ENCODE measurements around the gene SCN10A.

Gene SCN10A

DNA sequence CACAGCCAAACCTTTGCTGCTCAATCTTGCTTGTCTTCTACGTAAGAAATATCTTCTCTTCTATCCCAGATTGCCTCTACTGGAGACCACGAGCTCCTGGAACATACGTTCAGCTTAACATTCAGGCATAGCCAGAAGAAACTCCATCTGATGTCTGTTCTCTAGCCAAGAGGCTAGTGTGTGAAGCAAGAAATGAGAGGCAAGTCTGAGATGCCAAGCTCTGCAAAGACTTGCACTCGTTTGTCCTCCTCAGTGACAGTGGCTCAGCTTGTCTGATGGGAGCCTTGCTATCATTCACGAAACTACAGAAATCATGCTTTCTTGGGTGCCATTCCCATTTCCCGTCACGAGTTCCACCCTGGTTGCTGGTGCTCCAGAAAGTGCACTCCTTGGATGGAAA is at the start of gene SCN10A:
TSS of gene SCN10A (minus strand) at position 192 of the 400 bp plus-strand sequence. CDS start 22,207 bp downstream, outside the sequence.
- no peak for DNase-seq (ENCODE audit: low read depth)
- no peak within 1 kb of the TSS for H3K4me3 ChIP-seq (ENCODE audit: low read depth, low read length)
- no peak for TF ChIP-seq POLR2A (IDR thresholded peaks at IDR 0.05; ENCODE audit: extremely low read depth, insufficient read length)
- TF ChIP-seq MYC (IDR thresholded peaks at IDR 0.05; ENCODE audit: low read depth, low read length) = no peak
- TF ChIP-seq, protein P1, sequence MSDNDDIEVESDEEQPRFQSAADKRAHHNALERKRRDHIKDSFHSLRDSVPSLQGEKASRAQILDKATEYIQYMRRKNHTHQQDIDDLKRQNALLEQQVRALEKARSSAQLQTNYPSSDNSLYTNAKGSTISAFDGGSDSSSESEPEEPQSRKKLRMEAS (IDR thresholded peaks at IDR 0.05; ENCODE audit: low read depth, low read length) = no peak
- TF ChIP-seq, protein P2, sequence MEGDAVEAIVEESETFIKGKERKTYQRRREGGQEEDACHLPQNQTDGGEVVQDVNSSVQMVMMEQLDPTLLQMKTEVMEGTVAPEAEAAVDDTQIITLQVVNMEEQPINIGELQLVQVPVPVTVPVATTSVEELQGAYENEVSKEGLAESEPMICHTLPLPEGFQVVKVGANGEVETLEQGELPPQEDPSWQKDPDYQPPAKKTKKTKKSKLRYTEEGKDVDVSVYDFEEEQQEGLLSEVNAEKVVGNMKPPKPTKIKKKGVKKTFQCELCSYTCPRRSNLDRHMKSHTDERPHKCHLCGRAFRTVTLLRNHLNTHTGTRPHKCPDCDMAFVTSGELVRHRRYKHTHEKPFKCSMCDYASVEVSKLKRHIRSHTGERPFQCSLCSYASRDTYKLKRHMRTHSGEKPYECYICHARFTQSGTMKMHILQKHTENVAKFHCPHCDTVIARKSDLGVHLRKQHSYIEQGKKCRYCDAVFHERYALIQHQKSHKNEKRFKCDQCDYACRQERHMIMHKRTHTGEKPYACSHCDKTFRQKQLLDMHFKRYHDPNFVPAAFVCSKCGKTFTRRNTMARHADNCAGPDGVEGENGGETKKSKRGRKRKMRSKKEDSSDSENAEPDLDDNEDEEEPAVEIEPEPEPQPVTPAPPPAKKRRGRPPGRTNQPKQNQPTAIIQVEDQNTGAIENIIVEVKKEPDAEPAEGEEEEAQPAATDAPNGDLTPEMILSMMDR (IDR thresholded peaks at IDR 0.05; ENCODE audit: low read depth, low read length) = no peak

DNA sequence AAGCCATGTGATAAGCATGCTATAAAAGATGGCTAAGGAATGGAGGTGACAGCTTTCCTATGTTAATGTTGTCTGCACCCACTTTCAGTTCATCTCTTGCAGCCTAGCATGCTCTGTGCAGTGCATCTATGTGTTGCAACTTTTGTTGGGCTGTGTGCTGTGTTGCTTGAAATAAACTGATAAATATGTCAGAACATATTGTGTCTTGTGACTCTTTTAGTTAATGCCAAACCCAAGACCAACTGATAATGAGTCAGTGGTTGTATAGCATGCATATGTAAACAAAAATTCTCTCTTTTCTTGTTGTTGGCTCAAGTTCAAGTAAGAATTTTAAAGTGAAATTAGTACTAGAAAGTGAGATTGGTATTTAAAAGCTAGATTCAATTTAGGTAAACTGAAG is 37.0 kb upstream of the SCN10A start:
- DNase-seq (ENCODE audit: low read depth) = no peak
- H3K4me3 ChIP-seq (ENCODE audit: low read depth, low read length) = no peak overlapping the region
- TF ChIP-seq, protein P1 (IDR thresholded peaks at IDR 0.05; ENCODE audit: low read depth, low read length) = no peak
- TF ChIP-seq POLR2A (IDR thresholded peaks at IDR 0.05; ENCODE audit: extremely low read depth, insufficient read length) = no peak
- no peak for TF ChIP-seq MYC (IDR thresholded peaks at IDR 0.05; ENCODE audit: low read depth, low read length)
- TF ChIP-seq, protein P2 (IDR thresholded peaks at IDR 0.05; ENCODE audit: low read depth, low read length) = no peak

DNA sequence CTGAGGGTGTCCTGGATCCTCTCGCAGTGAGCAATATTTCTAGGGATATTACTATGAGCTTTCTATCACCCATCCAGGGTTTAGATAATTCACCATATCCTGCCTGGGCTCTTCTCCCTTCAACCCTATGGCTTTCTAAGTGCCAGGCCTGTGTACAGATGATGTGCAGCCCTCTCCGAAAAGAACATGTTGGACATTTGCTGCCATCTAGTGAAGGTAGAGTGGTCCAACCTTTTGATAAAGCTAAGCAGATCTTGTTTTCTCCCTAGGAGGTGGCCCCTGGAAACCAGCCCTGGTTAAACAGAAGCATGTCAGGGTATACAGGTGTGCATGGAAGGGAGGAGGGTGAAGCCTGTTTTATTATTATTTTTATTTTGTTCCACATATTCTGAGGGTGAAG is 27.9 kb upstream of the SCN10A start:
- DNase-seq (ENCODE audit: low read depth) = peak; percentile 69
- H3K4me3 ChIP-seq (ENCODE audit: low read depth, low read length) = no peak overlapping the region
- TF ChIP-seq MYC (IDR thresholded peaks at IDR 0.05; ENCODE audit: low read depth, low read length) = no peak
- TF ChIP-seq, protein P2 (IDR thresholded peaks at IDR 0.05; ENCODE audit: low read depth, low read length) = peak; percentile 43

DNA sequence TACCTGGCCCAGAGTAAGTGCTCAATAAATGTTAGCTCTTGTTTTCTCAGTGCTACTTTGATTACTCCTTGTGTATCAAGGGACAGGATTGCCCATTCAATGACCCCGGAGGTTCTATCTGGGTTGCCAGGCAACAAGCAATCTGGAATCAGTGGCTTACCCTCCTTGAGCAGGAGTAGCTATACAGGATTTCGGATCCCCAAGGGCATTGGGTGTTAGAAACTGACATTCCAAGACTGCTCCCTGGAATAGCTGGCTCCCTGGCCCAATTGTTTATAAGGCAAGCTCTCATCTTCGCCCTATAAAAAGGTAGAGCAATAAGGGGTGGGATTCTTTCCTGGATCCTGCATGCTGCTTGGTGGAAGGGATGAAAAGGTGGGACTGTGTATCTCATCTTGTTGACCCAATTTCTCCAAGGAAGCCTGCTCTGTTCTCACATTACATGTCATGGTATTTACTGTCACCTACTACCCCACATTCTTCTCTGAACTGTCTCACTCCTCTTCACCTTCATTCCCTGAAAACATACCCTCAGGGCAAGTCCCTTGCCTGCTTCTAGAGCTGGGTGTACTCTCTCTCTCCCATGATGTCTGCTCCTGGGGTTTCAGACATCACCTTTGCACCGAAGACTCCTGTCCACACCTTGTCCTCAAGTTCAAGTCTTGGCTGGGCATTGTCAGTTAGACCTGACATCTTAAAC is 26.4 kb upstream of the SCN10A start:
- TF ChIP-seq, protein P1 (IDR thresholded peaks at IDR 0.05; ENCODE audit: low read depth, low read length) = no peak
- TF ChIP-seq MYC (IDR thresholded peaks at IDR 0.05; ENCODE audit: low read depth, low read length) = no peak
- no peak for TF ChIP-seq POLR2A (IDR thresholded peaks at IDR 0.05; ENCODE audit: extremely low read depth, insufficient read length)
- TF ChIP-seq, protein P2 (IDR thresholded peaks at IDR 0.05; ENCODE audit: low read depth, low read length) = no peak
- DNase-seq (ENCODE audit: low read depth) = no peak
- no peak overlapping the region for H3K4me3 ChIP-seq (ENCODE audit: low read depth, low read length)

DNA sequence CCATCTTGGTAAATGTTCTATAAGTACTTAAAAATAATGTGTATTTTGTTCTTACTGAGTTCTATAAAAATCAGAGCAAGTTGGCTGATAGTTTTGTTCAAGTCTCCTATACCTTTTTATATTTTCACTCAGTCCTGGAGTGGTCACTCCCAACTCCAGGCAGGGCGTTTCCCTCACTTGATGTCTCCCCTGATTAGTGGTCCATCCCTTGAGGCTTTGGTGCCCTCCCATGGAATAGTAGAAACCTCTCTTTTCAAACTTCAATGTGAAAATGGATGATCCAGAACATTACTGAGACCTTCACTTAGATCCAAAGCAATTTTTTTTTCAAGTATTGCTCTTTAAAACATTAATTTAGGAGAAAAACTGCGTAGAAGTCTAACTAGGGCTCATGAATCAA is 25.0 kb upstream of the SCN10A start:
- TF ChIP-seq MYC (IDR thresholded peaks at IDR 0.05; ENCODE audit: low read depth, low read length) (no peak), POLR2A (IDR thresholded peaks at IDR 0.05; ENCODE audit: extremely low read depth, insufficient read length) (no peak)
- TF ChIP-seq, protein P1 (IDR thresholded peaks at IDR 0.05; ENCODE audit: low read depth, low read length) = no peak
- TF ChIP-seq, protein P2 (IDR thresholded peaks at IDR 0.05; ENCODE audit: low read depth, low read length) = no peak
- DNase-seq (ENCODE audit: low read depth) = peak; percentile 11
- no peak overlapping the region for H3K4me3 ChIP-seq (ENCODE audit: low read depth, low read length)
